Measurements from ENCODE around the gene ZNF512B.

ZNF512B gene

DNA sequence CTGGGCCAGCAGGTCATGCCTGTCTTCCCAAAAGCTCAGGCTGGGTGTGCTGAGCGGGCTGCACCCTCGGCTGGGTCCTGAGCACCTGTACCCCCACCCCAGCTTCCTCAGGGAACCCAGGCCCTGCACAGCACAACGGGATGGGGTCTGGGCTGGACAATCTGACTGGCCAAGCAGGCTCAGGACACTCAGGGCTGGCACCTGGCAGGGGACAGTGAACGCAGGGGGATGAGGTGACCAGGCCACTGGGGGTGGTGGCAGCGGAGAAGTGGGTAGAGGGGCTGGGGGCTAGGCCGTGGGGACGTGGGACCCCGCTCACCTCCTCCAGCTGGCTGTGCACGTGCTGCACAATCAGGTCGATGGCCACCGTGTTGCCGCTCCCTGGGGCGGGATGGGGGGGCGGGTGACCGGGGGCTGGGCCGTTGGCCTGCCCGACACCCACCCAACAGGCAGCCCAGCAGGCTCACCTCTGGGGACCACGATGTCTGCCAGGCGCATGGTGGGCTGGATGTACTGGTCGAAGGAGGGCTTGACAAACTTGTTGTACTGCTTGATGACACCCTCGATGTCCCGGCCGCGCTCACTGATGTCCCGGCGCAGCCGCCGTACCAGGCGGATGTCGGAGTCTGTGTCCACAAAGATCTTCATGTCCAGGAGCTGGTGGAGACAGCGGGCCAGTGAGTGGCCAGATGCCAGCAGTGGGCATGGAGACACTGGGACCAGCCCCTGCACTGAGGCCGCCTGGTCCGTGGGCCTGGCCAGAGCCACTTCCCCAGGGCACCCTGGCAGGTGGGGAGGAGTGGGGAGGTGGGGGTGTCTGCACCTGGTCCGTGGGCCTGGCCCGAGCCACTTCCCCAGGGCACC is 25.4 kb downstream of the ZNF512B start:
- no peaks in the 10 kb centered on the region for H3K27me3 ChIP-seq (ENCODE audit: control insufficient read depth, insufficient read depth, low read length)
- H3K4me1 ChIP-seq (ENCODE audit: control insufficient read depth, insufficient read depth, low read length), result peaks cover 14% of the 10 kb centered on the region
- no peak overlapping the region for H3K4me2 ChIP-seq (ENCODE audit: low read length)
- H3K36me3 ChIP-seq (ENCODE audit: insufficient read depth, low read length), result peaks cover 57% of the 10 kb centered on the region
- H3K4me3 ChIP-seq (ENCODE audit: low read length), result no peak overlapping the region
- no peak overlapping the region for H3K9ac ChIP-seq (ENCODE audit: low read depth, low read length)
- H3K9me3 ChIP-seq (replicated peaks; ENCODE audit: low read length), result no peaks in the 10 kb centered on the region

DNA sequence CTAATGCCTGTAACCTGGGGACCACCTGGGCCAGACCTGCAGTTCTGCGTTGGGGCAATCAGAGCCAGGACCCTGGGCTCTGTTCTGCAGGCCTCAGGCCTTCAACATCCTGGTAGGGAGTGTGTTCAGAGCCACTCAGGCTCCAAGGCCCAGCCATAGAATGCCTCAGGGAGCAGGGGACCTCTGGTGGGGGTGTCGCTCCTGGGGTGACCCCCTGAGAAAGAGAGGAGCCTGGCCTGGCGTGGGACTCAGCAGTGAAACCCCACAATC is 26.0 kb downstream of the ZNF512B start:
- Histone ChIP-seq H3K4me3 (ENCODE audit: low read length) (no peak overlapping the region), H3K4me2 (ENCODE audit: low read length) (no peak overlapping the region), H3K4me1 (ENCODE audit: control insufficient read depth, insufficient read depth, low read length) (peaks cover 9% of the 10 kb centered on the region), H3K9me3 (replicated peaks; ENCODE audit: low read length) (no peaks in the 10 kb centered on the region), H3K9ac (ENCODE audit: low read depth, low read length) (no peak overlapping the region), H3K36me3 (ENCODE audit: insufficient read depth, low read length) (peaks cover 61% of the 10 kb centered on the region), H3K27me3 (ENCODE audit: control insufficient read depth, insufficient read depth, low read length) (no peaks in the 10 kb centered on the region)

DNA sequence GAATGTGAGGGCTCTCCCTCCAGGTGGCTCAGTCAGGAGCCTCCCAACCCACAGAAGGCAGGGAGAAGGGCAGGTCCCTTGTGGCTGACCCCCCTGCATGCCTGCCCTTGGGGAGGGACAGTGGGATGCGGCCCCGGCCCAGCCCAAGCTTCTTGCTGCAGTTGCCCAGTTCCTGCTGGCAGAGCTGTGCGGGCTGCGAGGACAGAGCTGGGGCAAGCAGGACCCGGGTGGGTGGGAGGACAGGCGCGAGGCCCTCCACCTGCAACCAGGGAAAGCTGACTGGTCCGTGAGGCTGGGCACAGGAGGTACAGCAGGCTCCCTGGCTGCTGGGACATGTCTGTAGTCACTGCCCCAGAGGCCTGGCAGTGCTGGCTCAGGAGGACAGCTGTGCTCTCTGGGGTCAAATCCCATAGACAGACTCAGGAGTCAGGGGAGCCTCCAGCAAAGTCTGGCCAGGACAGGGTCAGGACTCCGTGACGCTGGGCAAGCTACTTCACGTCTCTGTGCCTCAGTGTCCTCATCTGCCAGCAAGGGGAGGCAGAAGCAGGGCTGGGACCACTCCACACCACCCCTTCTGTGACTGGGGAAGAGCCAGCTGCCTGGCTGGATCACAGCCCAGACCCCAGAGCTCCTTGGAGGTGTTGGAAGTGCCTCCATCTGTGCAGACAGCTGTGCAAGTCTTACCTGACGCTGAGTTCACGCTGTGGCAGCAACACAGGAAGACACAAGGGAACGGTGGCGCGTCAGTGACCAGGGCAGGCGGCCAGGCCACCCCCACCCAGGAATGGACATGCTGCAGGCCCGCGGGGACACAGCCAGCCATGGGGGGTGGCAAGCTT is 26.5 kb downstream of the ZNF512B start:
- Histone ChIP-seq H3K9me3 (replicated peaks; ENCODE audit: low read length) (no peaks in the 10 kb centered on the region), H3K4me3 (ENCODE audit: low read length) (no peak overlapping the region), H3K4me2 (ENCODE audit: low read length) (no peak overlapping the region), H3K4me1 (ENCODE audit: control insufficient read depth, insufficient read depth, low read length) (peaks cover 5% of the 10 kb centered on the region), H3K27me3 (ENCODE audit: control insufficient read depth, insufficient read depth, low read length) (no peaks in the 10 kb centered on the region), H3K9ac (ENCODE audit: low read depth, low read length) (no peak overlapping the region), H3K36me3 (ENCODE audit: insufficient read depth, low read length) (peaks cover 62% of the 10 kb centered on the region)

DNA sequence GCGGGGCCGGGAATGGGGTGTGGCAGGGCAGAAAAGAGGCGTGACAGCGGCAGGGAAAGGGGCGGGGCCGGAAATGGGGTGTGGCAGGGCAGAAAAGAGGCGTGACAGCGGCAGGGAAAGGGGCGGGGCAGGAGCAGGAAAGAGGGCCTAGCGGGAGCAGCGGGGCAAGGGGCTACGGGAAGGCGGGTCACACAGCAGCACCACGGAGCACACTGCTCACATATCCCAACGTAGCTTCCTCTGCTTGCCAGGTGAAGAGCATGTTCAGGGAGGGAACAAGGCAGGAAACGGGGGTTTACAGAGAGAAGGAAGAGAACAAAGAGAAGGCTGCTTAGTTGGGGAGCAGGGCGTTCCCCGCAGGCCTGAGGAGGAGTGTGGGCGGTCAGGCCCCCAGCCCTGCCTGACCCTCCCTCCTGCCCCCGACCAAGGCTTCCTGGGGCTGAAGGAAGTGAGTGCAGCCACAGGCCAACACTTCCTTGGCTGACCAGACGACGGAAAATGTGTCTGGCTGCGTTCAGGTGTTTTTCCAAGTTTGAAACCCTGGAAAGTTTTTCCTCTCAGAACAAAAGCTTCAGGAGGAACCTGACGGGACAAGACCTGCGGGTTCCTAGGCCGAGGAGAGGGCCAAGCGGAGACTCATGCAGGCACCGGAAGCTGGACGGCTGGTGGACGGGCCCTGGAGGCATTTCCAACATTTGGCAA is 27.3 kb downstream of the ZNF512B start:
- Histone ChIP-seq H3K27me3 (ENCODE audit: control insufficient read depth, insufficient read depth, low read length) (no peaks in the 10 kb centered on the region), H3K4me2 (ENCODE audit: low read length) (no peak overlapping the region), H3K4me1 (ENCODE audit: control insufficient read depth, insufficient read depth, low read length) (no peaks in the 10 kb centered on the region), H3K4me3 (ENCODE audit: low read length) (no peak overlapping the region), H3K9me3 (replicated peaks; ENCODE audit: low read length) (no peaks in the 10 kb centered on the region), H3K36me3 (ENCODE audit: insufficient read depth, low read length) (peaks cover 62% of the 10 kb centered on the region), H3K9ac (ENCODE audit: low read depth, low read length) (no peak overlapping the region)

DNA sequence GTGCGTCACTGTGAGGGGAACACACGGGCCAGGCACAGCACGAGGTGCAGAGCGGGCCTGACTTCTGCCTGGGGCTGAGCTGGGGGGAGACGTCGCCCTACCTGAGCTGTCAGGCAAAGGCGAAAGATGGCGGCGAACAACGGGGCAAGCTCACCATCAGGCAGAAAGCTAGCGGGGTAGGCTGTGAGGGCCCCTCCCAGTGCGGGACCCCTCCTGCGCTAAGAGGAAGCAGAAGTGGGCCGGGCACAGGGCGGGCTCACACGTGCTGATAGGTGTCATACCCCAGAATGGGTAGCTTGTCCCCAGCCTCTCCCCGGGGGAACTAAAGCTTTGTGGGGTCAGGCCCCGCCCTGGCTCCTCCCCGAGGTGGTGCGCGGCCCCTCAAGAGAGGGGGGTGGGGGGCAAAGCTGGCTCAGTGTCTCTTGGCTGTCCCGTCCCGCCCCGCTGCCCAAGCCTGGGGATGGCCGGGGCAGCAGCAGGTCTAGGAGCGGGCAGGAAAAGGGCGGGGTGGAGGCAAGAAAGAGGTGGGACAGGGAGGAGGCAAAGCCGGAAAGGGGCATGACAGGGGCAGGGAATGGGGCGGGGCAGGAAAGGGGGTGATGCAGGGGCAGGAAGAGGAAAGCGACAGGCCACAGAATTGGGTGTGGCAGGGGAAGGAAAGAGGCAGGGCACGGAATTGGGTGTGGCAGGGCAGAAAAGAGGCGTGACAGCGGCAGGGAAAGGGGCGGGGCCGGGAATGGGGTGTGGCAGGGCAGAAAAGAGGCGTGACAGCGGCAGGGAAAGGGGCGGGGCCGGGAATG is 28.2 kb downstream of the ZNF512B start:
- peaks cover 66% of the 10 kb centered on the region for H3K36me3 ChIP-seq (ENCODE audit: insufficient read depth, low read length)
- H3K9me3 ChIP-seq (replicated peaks; ENCODE audit: low read length), result no peaks in the 10 kb centered on the region
- H3K9ac ChIP-seq (ENCODE audit: low read depth, low read length), result no peak overlapping the region
- H3K27me3 ChIP-seq (ENCODE audit: control insufficient read depth, insufficient read depth, low read length), result no peaks in the 10 kb centered on the region
- no peaks in the 10 kb centered on the region for H3K4me1 ChIP-seq (ENCODE audit: control insufficient read depth, insufficient read depth, low read length)
- no peak overlapping the region for H3K4me3 ChIP-seq (ENCODE audit: low read length)
- no peak overlapping the region for H3K4me2 ChIP-seq (ENCODE audit: low read length)

DNA sequence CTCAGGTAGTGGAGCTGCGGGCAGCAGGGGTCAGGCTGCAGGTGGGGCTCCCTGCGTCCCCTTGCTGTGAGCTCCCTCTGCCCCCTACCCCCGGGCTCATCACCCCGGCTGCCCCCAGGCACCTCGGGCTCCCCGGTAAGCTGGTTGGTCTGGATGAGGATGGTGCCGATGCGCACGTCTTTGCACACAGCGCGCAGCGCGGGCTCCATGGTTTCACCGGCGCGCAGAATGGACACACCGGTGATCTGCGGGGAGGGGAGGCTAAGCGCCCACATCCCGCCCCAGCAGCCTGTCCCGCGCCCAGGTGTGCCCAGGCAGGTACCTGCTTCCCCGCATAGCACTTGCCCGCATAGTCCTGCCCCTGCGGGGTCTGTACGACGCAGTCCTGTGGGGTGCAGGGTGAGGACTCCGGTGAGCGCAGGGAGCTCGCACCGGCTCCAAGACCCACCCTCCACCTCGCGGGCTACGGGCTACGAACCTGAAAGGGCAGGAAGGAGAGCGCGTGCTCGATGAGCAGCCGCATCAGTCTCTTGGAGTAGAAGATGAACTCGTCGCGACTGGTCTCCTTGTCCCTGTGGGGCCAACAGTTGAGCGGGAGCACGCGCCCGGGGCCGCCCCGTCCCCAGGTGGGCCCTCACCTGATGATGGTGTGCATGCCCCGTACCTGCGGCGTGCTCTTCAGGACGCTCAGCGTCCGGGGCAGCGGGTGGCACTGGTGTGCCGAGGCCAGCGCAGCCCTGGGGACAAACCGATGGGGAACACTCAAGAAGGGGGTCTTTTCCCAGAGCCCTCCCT is 29.1 kb downstream of the ZNF512B start:
- no peaks in the 10 kb centered on the region for H3K4me1 ChIP-seq (ENCODE audit: control insufficient read depth, insufficient read depth, low read length)
- peaks cover 66% of the 10 kb centered on the region for H3K36me3 ChIP-seq (ENCODE audit: insufficient read depth, low read length)
- no peaks in the 10 kb centered on the region for H3K27me3 ChIP-seq (ENCODE audit: control insufficient read depth, insufficient read depth, low read length)
- H3K4me2 ChIP-seq (ENCODE audit: low read length), result no peak overlapping the region
- H3K9me3 ChIP-seq (replicated peaks; ENCODE audit: low read length), result no peaks in the 10 kb centered on the region
- H3K9ac ChIP-seq (ENCODE audit: low read depth, low read length), result no peak overlapping the region
- no peak overlapping the region for H3K4me3 ChIP-seq (ENCODE audit: low read length)

DNA sequence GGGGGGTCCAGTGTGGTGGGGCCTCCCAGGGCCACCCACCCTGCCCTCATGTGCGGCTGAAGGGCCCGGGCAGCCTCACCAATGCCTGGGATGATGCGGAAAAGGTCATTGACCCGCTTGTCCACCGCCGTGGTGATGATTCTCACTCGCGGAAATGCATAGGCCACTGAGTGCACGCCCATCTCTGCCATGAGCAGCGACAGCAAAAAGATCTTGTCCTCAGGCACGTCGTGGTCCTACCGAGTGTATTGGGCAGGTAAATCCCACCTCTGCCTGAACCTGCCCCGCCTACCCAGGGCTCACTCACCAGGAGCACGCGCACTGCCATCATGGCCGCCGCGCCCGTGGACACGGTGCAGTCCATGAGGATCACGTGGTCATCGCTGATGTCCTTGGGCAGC is 29.7 kb downstream of the ZNF512B start:
- Histone ChIP-seq H3K9ac (ENCODE audit: low read depth, low read length) (no peak overlapping the region), H3K4me1 (ENCODE audit: control insufficient read depth, insufficient read depth, low read length) (no peaks in the 10 kb centered on the region), H3K9me3 (replicated peaks; ENCODE audit: low read length) (no peaks in the 10 kb centered on the region), H3K27me3 (ENCODE audit: control insufficient read depth, insufficient read depth, low read length) (no peaks in the 10 kb centered on the region), H3K4me3 (ENCODE audit: low read length) (no peak overlapping the region), H3K36me3 (ENCODE audit: insufficient read depth, low read length) (peaks cover 66% of the 10 kb centered on the region), H3K4me2 (ENCODE audit: low read length) (no peak overlapping the region)

DNA sequence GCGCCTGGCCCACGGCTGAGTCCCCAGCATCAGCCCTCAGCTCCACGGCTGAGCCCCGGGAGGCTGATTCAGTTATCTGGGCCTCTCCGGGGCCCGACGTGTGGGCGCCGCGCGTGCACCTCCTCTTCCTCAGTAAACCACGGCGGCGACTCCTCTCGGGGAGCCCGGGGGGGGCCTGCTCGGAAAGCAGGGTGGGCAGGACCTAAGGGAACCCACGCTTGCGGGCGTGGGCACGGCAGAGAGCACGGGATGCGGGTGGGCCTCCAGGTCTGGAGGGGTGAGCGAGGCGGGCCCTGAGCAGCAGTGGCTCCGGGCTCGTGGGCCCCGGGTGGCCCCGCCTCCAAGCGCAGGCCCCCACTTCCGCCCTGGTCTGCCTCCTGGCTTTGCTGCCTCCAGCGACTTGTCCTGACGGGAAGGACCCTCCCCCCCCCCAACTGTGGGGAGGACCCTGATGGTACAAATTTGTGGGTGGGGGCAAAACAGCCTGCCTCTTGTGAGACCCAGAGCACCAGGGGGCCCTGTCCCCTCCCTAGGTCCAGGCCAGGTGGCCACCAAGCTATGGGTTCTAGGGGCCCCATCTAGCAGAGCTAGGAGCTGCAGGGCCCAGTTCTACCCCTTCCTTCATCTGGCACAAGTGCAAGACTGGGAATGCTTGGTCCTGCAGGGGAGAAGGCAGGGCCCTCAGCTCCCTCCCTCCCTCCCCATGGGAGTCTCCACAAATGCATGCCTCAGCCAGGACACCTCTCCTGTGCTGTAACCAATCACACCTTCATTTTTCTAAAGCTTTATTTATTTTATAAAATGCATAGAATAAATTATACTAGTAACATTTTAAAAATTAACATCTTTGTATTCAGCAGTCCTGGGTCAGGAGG is 30.4 kb downstream of the ZNF512B start:
- Histone ChIP-seq H3K27me3 (ENCODE audit: control insufficient read depth, insufficient read depth, low read length) (no peaks in the 10 kb centered on the region), H3K36me3 (ENCODE audit: insufficient read depth, low read length) (peaks cover 68% of the 10 kb centered on the region), H3K9me3 (replicated peaks; ENCODE audit: low read length) (no peaks in the 10 kb centered on the region), H3K9ac (ENCODE audit: low read depth, low read length) (no peak overlapping the region), H3K4me1 (ENCODE audit: control insufficient read depth, insufficient read depth, low read length) (no peaks in the 10 kb centered on the region), H3K4me2 (ENCODE audit: low read length) (no peak overlapping the region), H3K4me3 (ENCODE audit: low read length) (no peak overlapping the region)

DNA sequence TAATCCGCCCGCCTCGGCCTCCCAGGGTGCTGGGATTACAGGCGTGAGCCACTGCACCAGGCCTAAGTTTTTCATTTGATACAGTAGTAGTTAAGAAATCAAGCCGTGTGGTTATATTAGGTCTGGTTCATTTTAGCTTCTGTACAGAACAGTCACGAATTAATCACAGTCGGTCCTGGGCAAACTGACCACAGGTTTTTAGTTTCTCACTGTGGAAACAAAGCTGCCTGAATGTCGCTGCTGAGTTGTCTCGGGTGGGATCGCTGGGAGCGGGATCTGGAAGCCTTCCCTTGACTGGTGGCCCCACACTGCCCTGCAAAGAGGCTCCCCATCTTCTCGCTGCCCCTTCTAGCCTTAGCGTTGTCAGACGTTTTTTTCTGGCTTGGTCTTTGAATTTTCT is 32.1 kb downstream of the ZNF512B start:
- Histone ChIP-seq H3K9ac (ENCODE audit: low read depth, low read length) (no peak overlapping the region), H3K4me1 (ENCODE audit: control insufficient read depth, insufficient read depth, low read length) (no peaks in the 10 kb centered on the region), H3K9me3 (replicated peaks; ENCODE audit: low read length) (no peaks in the 10 kb centered on the region), H3K27me3 (ENCODE audit: control insufficient read depth, insufficient read depth, low read length) (no peaks in the 10 kb centered on the region), H3K4me3 (ENCODE audit: low read length) (no peak overlapping the region), H3K36me3 (ENCODE audit: insufficient read depth, low read length) (peaks cover 64% of the 10 kb centered on the region), H3K4me2 (ENCODE audit: low read length) (no peak overlapping the region)

DNA sequence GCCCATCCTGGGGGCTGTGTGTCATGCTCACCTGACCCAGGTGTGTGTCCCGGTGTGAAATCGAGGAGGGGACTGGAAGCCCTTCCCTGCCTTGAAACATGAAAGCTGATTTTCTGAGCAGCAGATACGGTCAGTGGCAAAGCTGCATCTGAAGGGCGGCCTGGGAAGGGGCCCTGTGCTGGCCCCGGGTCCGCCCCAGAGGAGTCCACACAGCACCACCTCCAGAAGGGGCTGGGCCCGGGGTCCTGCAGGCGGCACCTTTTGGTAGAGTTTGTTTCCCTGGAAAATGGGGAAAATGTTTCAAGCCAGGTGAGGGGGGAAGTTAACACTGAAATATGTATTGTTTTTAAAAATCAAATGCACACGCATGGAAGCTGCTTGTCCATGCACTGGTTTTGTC is 34.3 kb downstream of the ZNF512B start:
- Histone ChIP-seq H3K36me3 (ENCODE audit: insufficient read depth, low read length) (peaks cover 72% of the 10 kb centered on the region), H3K9me3 (replicated peaks; ENCODE audit: low read length) (no peaks in the 10 kb centered on the region), H3K4me2 (ENCODE audit: low read length) (no peak overlapping the region), H3K27me3 (ENCODE audit: control insufficient read depth, insufficient read depth, low read length) (no peaks in the 10 kb centered on the region), H3K9ac (ENCODE audit: low read depth, low read length) (no peak overlapping the region), H3K4me3 (ENCODE audit: low read length) (no peak overlapping the region), H3K4me1 (ENCODE audit: control insufficient read depth, insufficient read depth, low read length) (no peaks in the 10 kb centered on the region)
